Left lung (tissue), 10 donors: ENCODE measurements around the gene VAMP3. TPM values are rescaled to one million over a fixed set of nuclear protein-coding genes. Genes with fewer than 3 reads are reported as not detected.

Experiments used
- ATAC-seq: fragments of 200-7000 bp; cut with Tn5 transposase; one replicate; pipeline ENCODE4 v1.9.1; 2020; ENCODE audit warnings: moderate library complexity
- DNase-seq, 4 donors: peaks; one replicate each; pipeline ENCODE4 v3.0.0-alpha.2; 2013 to 2020
- H3K27ac ChIP-seq, 2 donors: fragments of 200-600 bp; sonication (generic) in 1 of 2; one replicate each; pipeline versions ENCODE4 v1.5.0 to v1.8.0; 2020 to 2021
- H3K27me3 ChIP-seq, 2 donors: fragments of 200-600 bp; sonication (generic) in 1 of 2; one replicate each; pipeline versions ENCODE4 v1.5.0 to v1.8.0; 2020 to 2021
- H3K36me3 ChIP-seq, 2 donors: fragments of 200-600 bp; sonication (generic) in 1 of 2; one replicate each; pipeline versions ENCODE4 v1.5.0 to v1.8.0; 2020 to 2021
- H3K4me1 ChIP-seq, 2 donors: fragments of 200-600 bp; one replicate each; pipeline ENCODE4 v1.8.0; 2021
- H3K4me3 ChIP-seq, 2 donors: fragments of 200-600 bp; sonication (generic) in 1 of 2; one replicate each; pipeline versions ENCODE4 v1.5.0 to v1.8.0; 2020 to 2021; ENCODE audit warnings: mild to moderate bottlenecking in 1 of 2
- H3K9me3 ChIP-seq, 2 donors: fragments of 200-600 bp; sonication (generic) in 1 of 2; one replicate each; pipeline versions ENCODE4 v1.5.0 to v1.8.0; 2020 to 2021
- CTCF ChIP-seq, 2 donors: fragments of 200-600 bp; sonication (generic) in 1 of 2; IDR thresholded peaks; one replicate each; pipeline versions ENCODE4 v1.5.0 to v1.8.0; 2021; ENCODE audit warnings: antibody characterized with exemption in 2 of 2
- intact Hi-C, 2 donors: fragments of 100-400 bp; cut with DNase I; formaldehyde crosslinking; loops; one replicate each; pipeline versions ENCODE4 v1.11.2 to v1.14.2; 2022
- polyA plus RNA-seq, 6 donors: library from polyadenylated mRNA; unstranded; fragments of 120-200 nt; gene quantifications; one replicate each; pipeline ENCODE4 v1.2.1, GENCODE V29; 2013; ENCODE audit not compliant: insufficient read length in 6 of 6
- total RNA-seq, 2 donors: library from RNA; stranded (reverse); fragmentation: NEBNext Ultra II Directional; extraction: Animal tissue kit (Norgen Biotek cat#: 25700); gene quantifications; one replicate each; pipeline ENCODE4 v1.2.1, GENCODE V29; 2021
- donor health status: DM: no; HTN: yes; CAD: no.
- donor health status: DM: no; HTN: no; CAD: no.

Gene VAMP3
- total and polyA plus RNA-seq, 8 donors, result 110 to 130 (median 120) TPM

- intact Hi-C loops, result no loop called here
- H3K9me3 ChIP-seq, result no peaks in the 10 kb centered on the region
- H3K36me3 ChIP-seq, result peaks cover 6 to 70% of the 10 kb centered on the region in 2 donors
- DNase-seq (no peak), ATAC-seq (no peak)
- TF ChIP-seq CTCF (IDR thresholded peaks at IDR 0.05), result no peak
- H3K4me1 ChIP-seq, result no peaks in the 10 kb centered on the region
- no peaks in the 10 kb centered on the region for H3K27me3 ChIP-seq
- no peak overlapping the region for H3K4me3 ChIP-seq
- no peak overlapping the region for H3K27ac ChIP-seq
Observed at GRCh38 chr1:7805460-7805859, 34.4 kb downstream of the VAMP3 start.

- no peak overlapping the region for H3K27ac ChIP-seq
- H3K36me3 ChIP-seq, result peaks cover 7 to 58% of the 10 kb centered on the region in 2 donors
- H3K4me1 ChIP-seq, result no peaks in the 10 kb centered on the region
- no peaks in the 10 kb centered on the region for H3K27me3 ChIP-seq
- H3K4me3 ChIP-seq, result no peak overlapping the region
- intact Hi-C loops, result no loop called here
- H3K9me3 ChIP-seq, result peaks cover 0 to 2% of the 10 kb centered on the region in 2 donors
- peak; percentile 21 to 56 for TF ChIP-seq CTCF (IDR thresholded peaks at IDR 0.05)
- ATAC-seq (peak; percentile 56), DNase-seq (no peak)
Observed at GRCh38 chr1:7808253-7808844, 37.3 kb downstream of the VAMP3 start.

- Histone ChIP-seq H3K9me3 (peaks cover 0 to 11% of the 10 kb centered on the region in 2 donors), H3K27ac (no peak overlapping the region), H3K27me3 (no peaks in the 10 kb centered on the region), H3K4me3 (no peak overlapping the region), H3K36me3 (peaks cover 4 to 51% of the 10 kb centered on the region in 2 donors), H3K4me1 (no peaks in the 10 kb centered on the region)
- TF ChIP-seq CTCF (IDR thresholded peaks at IDR 0.05), result no peak
- intact Hi-C loops, result no loop called here
- ATAC-seq (no peak), DNase-seq (peak in 1 of 4 donors; percentile 82)
Observed at GRCh38 chr1:7809742-7810141, 38.6 kb downstream of the VAMP3 start.

GRCh38 chr1:7810395-7810794 lies 39.3 kb downstream of the VAMP3 start:
- Histone ChIP-seq H3K9me3 (peaks cover 0 to 11% of the 10 kb centered on the region in 2 donors), H3K27ac (no peak overlapping the region), H3K4me1 (no peaks in the 10 kb centered on the region), H3K27me3 (no peaks in the 10 kb centered on the region), H3K4me3 (no peak overlapping the region), H3K36me3 (peaks cover 4 to 45% of the 10 kb centered on the region in 2 donors)
- TF ChIP-seq CTCF (IDR thresholded peaks at IDR 0.05), result no peak
- ATAC-seq, result peak; percentile 49
- intact Hi-C loops, result no loop called here
- peak in 1 of 4 donors; percentile 45 for DNase-seq

- TF ChIP-seq CTCF (IDR thresholded peaks at IDR 0.05), result no peak
- H3K4me3 ChIP-seq, result no peak overlapping the region
- intact Hi-C loops, result no loop called here
- peaks cover 4 to 37% of the 10 kb centered on the region in 2 donors for H3K36me3 ChIP-seq
- no peaks in the 10 kb centered on the region for H3K27me3 ChIP-seq
- ATAC-seq (peak; percentile 55), DNase-seq (no peak)
- H3K27ac ChIP-seq, result no peak overlapping the region
- H3K4me1 ChIP-seq, result no peaks in the 10 kb centered on the region
- H3K9me3 ChIP-seq, result peaks cover 0 to 11% of the 10 kb centered on the region in 2 donors
Observed at GRCh38 chr1:7811476-7811875, 40.4 kb downstream of the VAMP3 start.
